HG03280 (cell line): ENCODE data around the gene PPOX.

Experiments
- ATAC-seq: cut with Tn5 transposase; IDR thresholded peaks from one replicate; pipeline ENCODE4 v1.9.1; 2021; ENCODE audit warnings: mild to moderate bottlenecking, moderate library complexity; ENCODE audit not compliant: unreplicated experiment

PPOX gene

GRCh38 chr1:161165742-161166668, at the start of gene PPOX:
Gene PPOX, plus strand, starts transcription at chr1:161166426. Its CDS starts 422 bp downstream, at chr1:161166848.
- ATAC-seq: peak; percentile 90

- ATAC-seq: peak; percentile 83
Measured at GRCh38 chr1:161117759-161118581, 48.3 kb upstream of the PPOX start, which contains the start of the genes NIT1 and PFDN2. Gene NIT1, plus strand, starts transcription at chr1:161118105. Its CDS starts 72 bp downstream, at chr1:161118177. Gene PFDN2, minus strand, starts transcription at chr1:161118037. Its CDS starts 11 bp downstream, at chr1:161118026.

GRCh38 chr1:161119092-161119903, 46.9 kb upstream of the PPOX start:
- ATAC-seq: no peak

- ATAC-seq: no peak
Measured at GRCh38 chr1:161121042-161121650, 45.1 kb upstream of the PPOX start.

GRCh38 chr1:161121834-161122233, 44.4 kb upstream of the PPOX start:
- ATAC-seq: no peak

GRCh38 chr1:161122967-161123366, 43.3 kb upstream of the PPOX start:
- no peak for ATAC-seq

GRCh38 chr1:161127649-161128048, 38.6 kb upstream of the PPOX start:
- no peak for ATAC-seq

GRCh38 chr1:161128591-161129420, 37.4 kb upstream of the PPOX start:
- ATAC-seq: no peak

- ATAC-seq: no peak
Measured at GRCh38 chr1:161130266-161130665, 36.0 kb upstream of the PPOX start.

- ATAC-seq: no peak
Measured at GRCh38 chr1:161131523-161132409, 34.5 kb upstream of the PPOX start.

- peak; percentile 93 for ATAC-seq
Measured at GRCh38 chr1:161132410-161133219, 33.6 kb upstream of the PPOX start, which contains the start of gene DEDD. Gene DEDD, minus strand, starts transcription at chr1:161132667. Its CDS starts 8,205 bp downstream, at chr1:161124462.

GRCh38 chr1:161133220-161133740, 32.9 kb upstream of the PPOX start:
- ATAC-seq: no peak

GRCh38 chr1:161137881-161138280, 28.3 kb upstream of the PPOX start:
- no peak for ATAC-seq

- no peak for ATAC-seq
Measured at GRCh38 chr1:161138431-161138830, 27.8 kb upstream of the PPOX start.

GRCh38 chr1:161139766-161140165, 26.5 kb upstream of the PPOX start:
- no peak for ATAC-seq

- ATAC-seq: no peak
Measured at GRCh38 chr1:161140755-161141400, 25.3 kb upstream of the PPOX start.

- ATAC-seq: no peak
Measured at GRCh38 chr1:161145832-161146231, 20.4 kb upstream of the PPOX start.
